OCI-LY1 (cell line): Measurements from ENCODE around the gene CNTNAP2.

Experiments used
- H2AFZ ChIP-seq: fragments of 200-600 bp; sonication (generic), shearing (Covaris generic); 2 replicates; pipeline ENCODE4 v1.6.0; 2014; ENCODE audit warnings: antibody characterized with exemption, mild to moderate bottlenecking, low read length
- H3F3A ChIP-seq: fragments of 200-600 bp; sonication (generic), shearing (Covaris generic); 2 replicates; pipeline ENCODE4 v1.6.0; 2014; ENCODE audit warnings: mild to moderate bottlenecking, antibody characterized with exemption, low read length, moderate library complexity; ENCODE audit not compliant: insufficient read depth
- H3K27ac ChIP-seq: fragments of 200-600 bp; sonication (generic); 2 replicates; pipeline ENCODE4 v1.5.1; 2014; ENCODE audit warnings: low read length, mixed run types, mild to moderate bottlenecking, low read depth; ENCODE audit not compliant: poor library complexity, severe bottlenecking
- H3K27me3 ChIP-seq: fragments of 200-600 bp; sonication (generic); 2 replicates; pipeline ENCODE4 v1.6.0; 2014; ENCODE audit warnings: antibody characterized with exemption, mild to moderate bottlenecking, low read length, moderate library complexity; ENCODE audit not compliant: insufficient read depth
- H3K36me3 ChIP-seq: fragments of 200-600 bp; sonication (generic); 2 replicates; pipeline ENCODE4 v1.6.1; 2014; ENCODE audit warnings: mild to moderate bottlenecking, antibody characterized with exemption, low read length, moderate library complexity, mixed read lengths; ENCODE audit not compliant: insufficient read depth
- H3K4me1 ChIP-seq: fragments of 200-600 bp; sonication (generic); 2 replicates; pipeline ENCODE4 v1.5.1; 2014; ENCODE audit warnings: mild to moderate bottlenecking, low read length, moderate library complexity; ENCODE audit not compliant: insufficient read depth, severe bottlenecking
- H3K4me2 ChIP-seq: fragments of 200-600 bp; sonication (generic), shearing (Covaris generic); 2 replicates; pipeline ENCODE4 v1.6.1; 2014; ENCODE audit warnings: low read length
- H3K4me3 ChIP-seq: fragments of 200-600 bp; sonication (generic); 2 replicates; pipeline ENCODE4 v1.5.1; 2014; ENCODE audit warnings: low read length, low read depth, mild to moderate bottlenecking, mixed read lengths; ENCODE audit not compliant: poor library complexity, severe bottlenecking
- H3K79me2 ChIP-seq: fragments of 200-600 bp; shearing (Covaris generic); 2 replicates; pipeline ENCODE4 v1.6.1; 2016; ENCODE audit warnings: mixed run types, low read length, mixed read lengths; ENCODE audit not compliant: insufficient read depth
- H3K9ac ChIP-seq: fragments of 200-600 bp; sonication (generic), shearing (Covaris generic); 2 replicates; pipeline ENCODE4 v1.6.1; 2014; ENCODE audit warnings: mild to moderate bottlenecking, low read length, mixed read lengths
- H3K9me2 ChIP-seq: fragments of 200-600 bp; sonication (generic), shearing (Covaris generic); 2 replicates; pipeline ENCODE4 v1.6.1; 2014; ENCODE audit warnings: low read depth, mild to moderate bottlenecking, low read length, mixed read lengths
- H3K9me3 ChIP-seq: fragments of 200-600 bp; shearing (Covaris generic); 2 replicates; pipeline ENCODE4 v1.6.1; 2014; ENCODE audit warnings: low read length, mixed read lengths
- H4K20me1 ChIP-seq: fragments of 200-600 bp; sonication (generic), shearing (Covaris generic); 2 replicates; pipeline ENCODE4 v1.6.0; 2016; ENCODE audit warnings: mild to moderate bottlenecking, low read length; ENCODE audit not compliant: insufficient read depth
- EZH2 ChIP-seq: fragments of 200-600 bp; sonication (generic), shearing (Covaris generic); IDR thresholded peaks from 2 replicates; pipeline ENCODE4 v1.8.0; 2017; ENCODE audit warnings: borderline replicate concordance, mixed run types, mild to moderate bottlenecking, antibody characterized with exemption, low read length, moderate library complexity, mixed read lengths
- TF ChIP-seq, protein P1 (sequence below): fragments of 200-600 bp; sonication (generic), shearing (Covaris generic); IDR thresholded peaks from 2 replicates; pipeline ENCODE4 v1.5.1; 2017; ENCODE audit warnings: mild to moderate bottlenecking, antibody characterized with exemption, low read length, moderate library complexity, mixed read lengths

Gene CNTNAP2

GRCh38 chr7:148104136-148104716 lies 1987.6 kb downstream of the CNTNAP2 start:
- H3K79me2 ChIP-seq: no peaks in the 10 kb centered on the region
- H3K4me3 ChIP-seq: no peak overlapping the region
- H2AFZ ChIP-seq: no peak overlapping the region
- no peaks in the 10 kb centered on the region for H3F3A ChIP-seq
- H3K4me2 ChIP-seq: no peak overlapping the region
- no peak for TF ChIP-seq EZH2
- TF ChIP-seq, protein P1, sequence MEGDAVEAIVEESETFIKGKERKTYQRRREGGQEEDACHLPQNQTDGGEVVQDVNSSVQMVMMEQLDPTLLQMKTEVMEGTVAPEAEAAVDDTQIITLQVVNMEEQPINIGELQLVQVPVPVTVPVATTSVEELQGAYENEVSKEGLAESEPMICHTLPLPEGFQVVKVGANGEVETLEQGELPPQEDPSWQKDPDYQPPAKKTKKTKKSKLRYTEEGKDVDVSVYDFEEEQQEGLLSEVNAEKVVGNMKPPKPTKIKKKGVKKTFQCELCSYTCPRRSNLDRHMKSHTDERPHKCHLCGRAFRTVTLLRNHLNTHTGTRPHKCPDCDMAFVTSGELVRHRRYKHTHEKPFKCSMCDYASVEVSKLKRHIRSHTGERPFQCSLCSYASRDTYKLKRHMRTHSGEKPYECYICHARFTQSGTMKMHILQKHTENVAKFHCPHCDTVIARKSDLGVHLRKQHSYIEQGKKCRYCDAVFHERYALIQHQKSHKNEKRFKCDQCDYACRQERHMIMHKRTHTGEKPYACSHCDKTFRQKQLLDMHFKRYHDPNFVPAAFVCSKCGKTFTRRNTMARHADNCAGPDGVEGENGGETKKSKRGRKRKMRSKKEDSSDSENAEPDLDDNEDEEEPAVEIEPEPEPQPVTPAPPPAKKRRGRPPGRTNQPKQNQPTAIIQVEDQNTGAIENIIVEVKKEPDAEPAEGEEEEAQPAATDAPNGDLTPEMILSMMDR: no peak
- no peaks in the 10 kb centered on the region for H3K27me3 ChIP-seq
- H4K20me1 ChIP-seq: no peaks in the 10 kb centered on the region
- no peak overlapping the region for H3K27ac ChIP-seq
- no peaks in the 10 kb centered on the region for H3K9me2 ChIP-seq
- H3K36me3 ChIP-seq: no peaks in the 10 kb centered on the region
- H3K4me1 ChIP-seq: no peaks in the 10 kb centered on the region
- no peak overlapping the region for H3K9ac ChIP-seq
- no peaks in the 10 kb centered on the region for H3K9me3 ChIP-seq

DNA sequence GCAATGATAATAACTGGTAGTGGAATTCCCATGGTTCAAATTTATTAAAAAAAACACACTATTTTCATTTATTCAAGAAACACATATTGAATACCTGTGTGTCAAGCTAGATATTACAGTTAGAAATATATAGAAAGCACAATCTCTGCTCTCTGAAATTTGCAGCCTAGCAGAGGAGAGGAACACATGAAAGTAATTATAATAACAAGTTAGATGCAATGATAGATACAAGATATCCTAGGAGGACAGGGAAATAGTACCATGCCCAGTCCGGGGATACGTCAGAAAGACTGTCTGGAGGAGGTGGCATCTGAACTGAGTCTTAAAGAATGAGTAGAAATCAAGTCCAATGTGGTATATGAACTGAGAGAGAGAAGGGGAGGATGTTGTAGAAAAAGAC lies 1988.3 kb downstream of the CNTNAP2 start:
- no peaks in the 10 kb centered on the region for H4K20me1 ChIP-seq

GRCh38 chr7:148105853-148106252 lies 1989.3 kb downstream of the CNTNAP2 start:
- Histone ChIP-seq H3K9ac (no peak overlapping the region), H3K27ac (no peak overlapping the region), H3K4me3 (no peak overlapping the region), H3K27me3 (no peaks in the 10 kb centered on the region), H3K36me3 (no peaks in the 10 kb centered on the region), H3K9me2 (no peaks in the 10 kb centered on the region), H4K20me1 (no peaks in the 10 kb centered on the region), H2AFZ (no peak overlapping the region), H3K4me1 (no peaks in the 10 kb centered on the region), H3K9me3 (no peaks in the 10 kb centered on the region), H3K79me2 (no peaks in the 10 kb centered on the region), H3F3A (no peaks in the 10 kb centered on the region), H3K4me2 (no peak overlapping the region)
- TF ChIP-seq EZH2: no peak
- TF ChIP-seq, protein P1: no peak

More for the DNA sequence above, 1988.3 kb downstream of the CNTNAP2 start:
- H3K9me2 ChIP-seq: no peaks in the 10 kb centered on the region
- no peak overlapping the region for H3K4me2 ChIP-seq
- H3K27me3 ChIP-seq: no peaks in the 10 kb centered on the region
- no peak overlapping the region for H3K4me3 ChIP-seq
- no peaks in the 10 kb centered on the region for H3K4me1 ChIP-seq
- no peak overlapping the region for H2AFZ ChIP-seq
- H3F3A ChIP-seq: no peaks in the 10 kb centered on the region
- H3K9ac ChIP-seq: no peak overlapping the region
- no peak for TF ChIP-seq EZH2
- TF ChIP-seq, protein P1: no peak
- H3K79me2 ChIP-seq: no peaks in the 10 kb centered on the region
- H3K9me3 ChIP-seq: no peaks in the 10 kb centered on the region
- no peak overlapping the region for H3K27ac ChIP-seq
- no peaks in the 10 kb centered on the region for H3K36me3 ChIP-seq
